ENCODE results near the gene RHBDF1.

The RHBDF1 gene

DNA sequence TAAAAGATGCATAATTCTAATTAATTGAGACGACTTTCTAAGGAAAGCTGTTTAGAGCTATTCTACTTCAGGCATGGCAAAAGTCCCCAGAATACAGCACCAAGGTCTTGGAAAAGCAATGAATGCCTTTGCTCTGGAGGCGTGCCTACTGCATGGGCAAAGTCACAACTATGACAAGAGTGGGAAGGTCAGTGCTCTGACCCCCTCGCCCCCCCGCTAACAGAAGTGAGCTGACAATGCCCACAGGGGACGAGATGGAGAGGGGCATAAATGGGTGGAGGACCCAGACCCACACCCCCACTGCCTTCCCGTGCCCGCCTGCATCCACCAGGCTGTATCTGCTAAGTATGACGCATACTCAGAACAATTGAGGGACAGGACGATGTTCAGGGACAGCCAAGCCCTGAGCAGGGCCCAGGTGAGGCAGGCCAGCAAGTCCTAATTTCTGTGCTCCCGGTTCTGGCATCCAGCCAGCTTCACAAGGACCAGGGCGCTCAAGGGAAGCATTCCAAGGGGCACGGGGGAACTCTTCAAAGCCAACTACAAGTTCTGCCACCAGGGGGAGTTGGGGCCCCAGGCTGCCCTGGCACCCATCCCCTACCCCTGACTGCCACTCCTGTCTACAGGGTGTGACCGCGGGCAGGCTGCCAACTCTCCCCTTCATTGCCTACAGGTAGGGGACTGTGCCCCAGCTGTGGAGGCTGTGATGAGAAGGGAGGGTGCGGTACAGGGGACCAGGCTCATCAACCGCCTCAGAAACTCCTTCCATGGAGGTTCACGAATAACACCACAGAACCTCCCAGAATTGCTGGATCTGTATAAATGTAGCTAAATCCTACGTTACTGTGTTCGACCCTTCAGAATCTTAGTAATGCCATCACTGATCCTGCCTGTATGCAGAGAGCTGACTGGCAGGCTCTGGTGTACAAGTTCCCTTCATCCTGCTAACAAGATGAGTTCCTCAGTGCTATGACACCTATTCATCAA lies 45.2 kb upstream of the RHBDF1 start:
- ChIA-PET CTCF (interaction anchor here (0.8 to 8.8 kb wide), 25 partner anchors 11 to 244 kb away, joined by 3 to 120 read pairs (median 4); partner anchors contain the start of genes HBQ1, LUC7L and NPRL3), POLR2A (no interaction called here)
- no peak overlapping the region for H3K4me3 ChIP-seq (ENCODE audit: low read depth, low read length)
- TF ChIP-seq, protein P1, sequence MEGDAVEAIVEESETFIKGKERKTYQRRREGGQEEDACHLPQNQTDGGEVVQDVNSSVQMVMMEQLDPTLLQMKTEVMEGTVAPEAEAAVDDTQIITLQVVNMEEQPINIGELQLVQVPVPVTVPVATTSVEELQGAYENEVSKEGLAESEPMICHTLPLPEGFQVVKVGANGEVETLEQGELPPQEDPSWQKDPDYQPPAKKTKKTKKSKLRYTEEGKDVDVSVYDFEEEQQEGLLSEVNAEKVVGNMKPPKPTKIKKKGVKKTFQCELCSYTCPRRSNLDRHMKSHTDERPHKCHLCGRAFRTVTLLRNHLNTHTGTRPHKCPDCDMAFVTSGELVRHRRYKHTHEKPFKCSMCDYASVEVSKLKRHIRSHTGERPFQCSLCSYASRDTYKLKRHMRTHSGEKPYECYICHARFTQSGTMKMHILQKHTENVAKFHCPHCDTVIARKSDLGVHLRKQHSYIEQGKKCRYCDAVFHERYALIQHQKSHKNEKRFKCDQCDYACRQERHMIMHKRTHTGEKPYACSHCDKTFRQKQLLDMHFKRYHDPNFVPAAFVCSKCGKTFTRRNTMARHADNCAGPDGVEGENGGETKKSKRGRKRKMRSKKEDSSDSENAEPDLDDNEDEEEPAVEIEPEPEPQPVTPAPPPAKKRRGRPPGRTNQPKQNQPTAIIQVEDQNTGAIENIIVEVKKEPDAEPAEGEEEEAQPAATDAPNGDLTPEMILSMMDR (IDR thresholded peaks at IDR 0.05; ENCODE audit: insufficient read depth, low read length, missing control alignments) = peak; percentile 70
- no peak for DNase-seq (ENCODE audit: low read depth, low spot score)

DNA sequence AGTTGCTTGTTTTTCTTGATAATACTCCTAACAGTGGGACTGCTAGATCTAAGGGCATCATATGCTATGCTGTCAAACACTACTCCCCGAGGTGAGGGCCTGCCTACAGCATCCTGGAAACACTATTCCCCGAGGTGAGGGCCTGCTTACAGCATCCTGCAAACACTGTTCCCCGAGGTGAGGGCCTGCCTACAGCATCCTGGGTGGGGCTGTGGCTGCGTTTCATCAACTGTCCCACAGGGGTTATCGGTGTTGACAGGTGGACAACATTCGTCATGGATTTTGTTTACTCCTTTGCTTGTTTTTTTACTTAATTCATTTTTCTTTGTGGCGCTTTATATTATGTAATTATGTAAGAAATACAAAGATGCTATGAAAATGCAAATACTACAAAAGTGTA lies 43.6 kb upstream of the RHBDF1 start:
- ChIA-PET POLR2A (no interaction called here), CTCF (interaction anchor here (1.2 to 8.8 kb wide), 5 partner anchors 10 to 246 kb away, joined by 3 to 120 read pairs (median 37); no protein-coding TSS in a partner anchor)
- TF ChIP-seq, protein P1 (IDR thresholded peaks at IDR 0.05; ENCODE audit: insufficient read depth, low read length, missing control alignments) = no peak
- H3K4me3 ChIP-seq (ENCODE audit: low read depth, low read length) = no peak overlapping the region
- no peak for DNase-seq (ENCODE audit: low read depth, low spot score)

DNA sequence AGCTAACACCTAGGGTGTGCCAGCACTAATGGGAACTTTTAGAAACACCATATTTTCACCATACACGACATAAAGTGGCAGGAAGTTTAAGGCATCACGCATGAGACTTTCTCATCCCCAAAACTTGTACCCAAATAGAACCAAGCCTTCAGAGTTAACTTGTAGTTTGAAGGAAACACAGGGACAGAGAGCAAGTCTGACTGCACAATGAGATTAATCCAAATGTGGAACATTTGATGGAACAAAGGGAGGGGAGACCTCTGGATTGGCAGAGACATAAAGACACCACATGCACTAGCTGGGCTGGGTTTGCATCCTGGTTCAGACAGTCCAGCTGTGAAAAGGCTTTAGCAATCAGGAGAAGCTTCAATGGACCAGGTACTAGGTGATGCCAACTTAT lies 41.9 kb upstream of the RHBDF1 start:
- CTCF ChIA-PET = no interaction called here
- TF ChIP-seq, protein P1 (IDR thresholded peaks at IDR 0.05; ENCODE audit: insufficient read depth, low read length, missing control alignments) = no peak
- H3K4me3 ChIP-seq (ENCODE audit: low read depth, low read length) = no peak overlapping the region
- no peak for DNase-seq (ENCODE audit: low read depth, low spot score)
- POLR2A ChIA-PET = no interaction called here

DNA sequence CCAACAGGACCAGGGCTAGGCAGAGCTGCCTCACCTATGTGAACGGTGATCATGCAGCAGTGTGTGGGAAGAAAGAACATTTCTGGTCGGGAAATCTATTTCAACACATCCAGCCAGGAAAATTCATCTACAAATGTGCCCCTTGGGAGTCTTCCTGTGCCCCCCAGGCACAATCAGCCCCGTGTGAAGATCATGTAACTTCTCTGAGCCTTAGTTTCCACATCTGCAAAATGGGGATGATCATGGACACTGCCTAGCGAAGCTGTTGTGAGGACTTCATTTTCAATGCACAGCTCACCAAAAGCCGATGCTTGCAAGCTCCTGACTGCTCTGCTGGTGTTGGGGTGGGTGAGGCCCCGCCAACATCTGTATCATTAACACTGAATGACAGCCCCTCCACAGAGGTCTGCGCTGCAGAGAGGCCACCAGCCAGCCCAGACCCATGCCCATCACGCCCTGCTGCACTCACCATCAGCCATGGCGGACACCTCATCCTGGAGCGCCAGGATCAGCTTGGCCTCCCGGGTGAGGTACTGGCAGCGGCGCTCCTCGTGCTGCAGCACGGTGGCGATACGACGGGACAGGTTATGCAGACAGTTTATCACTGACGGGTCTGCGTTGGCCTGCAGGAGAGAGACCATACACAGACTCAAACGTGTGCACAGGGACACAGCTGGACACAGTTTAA lies 39.9 kb upstream of the RHBDF1 start:
- POLR2A ChIA-PET = no interaction called here

DNA sequence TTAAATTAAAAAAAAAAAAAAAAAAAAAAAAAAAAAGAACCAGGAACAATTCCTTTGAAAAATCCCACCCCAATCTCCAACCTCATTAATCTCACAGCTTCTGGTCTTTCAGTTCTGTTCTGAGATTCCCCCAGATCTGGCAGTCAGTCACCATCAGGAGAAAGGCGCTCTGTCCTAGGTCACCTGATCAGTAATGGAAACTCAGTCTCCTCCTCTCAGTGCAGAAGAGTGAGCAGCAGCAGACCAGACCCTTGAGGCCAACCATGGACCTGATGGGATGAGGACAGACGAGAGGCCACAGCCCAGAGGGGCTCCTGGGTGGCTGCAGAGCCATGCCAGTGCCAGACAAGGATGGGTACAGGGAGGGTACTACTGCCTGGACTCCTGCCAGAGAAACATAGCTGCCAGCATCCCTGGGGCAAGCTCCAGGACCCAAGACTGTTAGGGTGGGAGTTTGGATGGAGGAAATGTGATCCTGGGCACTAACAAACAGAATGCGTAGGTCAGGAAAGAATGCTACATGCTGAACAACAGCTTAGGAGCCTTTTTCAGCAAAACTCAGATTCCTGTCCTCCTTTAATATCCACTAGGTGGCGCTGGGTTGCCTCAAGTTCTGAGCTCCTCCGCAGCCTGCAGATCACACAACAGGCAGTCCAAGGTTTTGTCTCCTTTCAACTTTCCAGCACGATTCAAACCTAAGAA lies 34.3 kb upstream of the RHBDF1 start:
- DNase-seq (ENCODE audit: low read depth, low spot score) = peak; percentile 34
- no peak overlapping the region for H3K4me3 ChIP-seq (ENCODE audit: low read depth, low read length)
- ChIA-PET CTCF (interaction anchor here (0.6 to 8.9 kb wide), 46 partner anchors 12 to 263 kb away, joined by 3 to 126 read pairs (median 5); partner anchors contain the start of genes HBM, HBQ1, LUC7L and NPRL3), POLR2A (interaction anchor here (0.7 to 1.0 kb wide), 4 partner anchors 10 to 75 kb away, joined by 3 to 5 read pairs (median 3); no protein-coding TSS in a partner anchor)
- TF ChIP-seq, protein P1 (IDR thresholded peaks at IDR 0.05; ENCODE audit: insufficient read depth, low read length, missing control alignments) = peak; percentile 81

More for the DNA sequence above, 39.9 kb upstream of the RHBDF1 start:
- TF ChIP-seq, protein P1 (IDR thresholded peaks at IDR 0.05; ENCODE audit: insufficient read depth, low read length, missing control alignments) = no peak
- DNase-seq (ENCODE audit: low read depth, low spot score) = no peak
- CTCF ChIA-PET = interaction anchor here (0.6 to 1.4 kb wide), 4 partner anchors 46 to 253 kb away, joined by 3 to 6 read pairs (median 4); partner anchors contain the start of gene HBQ1
- H3K4me3 ChIP-seq (ENCODE audit: low read depth, low read length) = no peak overlapping the region
